ENCODE measurements around the gene RABEPK.

DNA sequence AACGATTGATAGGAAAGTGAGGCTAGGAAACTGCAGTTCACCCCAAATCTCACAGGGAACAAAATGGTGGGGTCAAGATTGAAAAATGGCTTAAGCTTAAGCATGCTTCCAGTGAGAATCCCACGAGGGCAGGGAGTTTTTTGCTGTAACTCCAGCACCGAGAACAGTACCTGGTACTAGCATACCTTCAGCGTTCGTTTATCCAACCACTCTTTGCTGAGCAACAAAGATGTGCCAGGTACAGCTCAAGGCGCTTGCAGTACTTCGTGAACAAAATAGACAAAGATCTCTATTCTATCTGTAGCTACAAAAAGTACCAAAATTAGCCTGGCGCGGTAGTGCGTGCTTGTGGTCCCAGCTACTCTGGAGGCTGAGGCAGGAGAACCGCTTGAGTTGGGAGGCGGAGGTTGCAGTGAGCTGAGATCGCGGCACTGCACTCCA is 10.0 kb upstream of the RABEPK start:
- no peak for TF ChIP-seq POLR2A (IDR thresholded peaks at IDR 0.05; ENCODE audit: low read depth, low read length)
- TF ChIP-seq, protein P1, sequence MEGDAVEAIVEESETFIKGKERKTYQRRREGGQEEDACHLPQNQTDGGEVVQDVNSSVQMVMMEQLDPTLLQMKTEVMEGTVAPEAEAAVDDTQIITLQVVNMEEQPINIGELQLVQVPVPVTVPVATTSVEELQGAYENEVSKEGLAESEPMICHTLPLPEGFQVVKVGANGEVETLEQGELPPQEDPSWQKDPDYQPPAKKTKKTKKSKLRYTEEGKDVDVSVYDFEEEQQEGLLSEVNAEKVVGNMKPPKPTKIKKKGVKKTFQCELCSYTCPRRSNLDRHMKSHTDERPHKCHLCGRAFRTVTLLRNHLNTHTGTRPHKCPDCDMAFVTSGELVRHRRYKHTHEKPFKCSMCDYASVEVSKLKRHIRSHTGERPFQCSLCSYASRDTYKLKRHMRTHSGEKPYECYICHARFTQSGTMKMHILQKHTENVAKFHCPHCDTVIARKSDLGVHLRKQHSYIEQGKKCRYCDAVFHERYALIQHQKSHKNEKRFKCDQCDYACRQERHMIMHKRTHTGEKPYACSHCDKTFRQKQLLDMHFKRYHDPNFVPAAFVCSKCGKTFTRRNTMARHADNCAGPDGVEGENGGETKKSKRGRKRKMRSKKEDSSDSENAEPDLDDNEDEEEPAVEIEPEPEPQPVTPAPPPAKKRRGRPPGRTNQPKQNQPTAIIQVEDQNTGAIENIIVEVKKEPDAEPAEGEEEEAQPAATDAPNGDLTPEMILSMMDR (conservative IDR thresholded peaks at IDR 0.05; ENCODE audit: low read depth, low read length), result no peak
- TF ChIP-seq, protein P2, sequence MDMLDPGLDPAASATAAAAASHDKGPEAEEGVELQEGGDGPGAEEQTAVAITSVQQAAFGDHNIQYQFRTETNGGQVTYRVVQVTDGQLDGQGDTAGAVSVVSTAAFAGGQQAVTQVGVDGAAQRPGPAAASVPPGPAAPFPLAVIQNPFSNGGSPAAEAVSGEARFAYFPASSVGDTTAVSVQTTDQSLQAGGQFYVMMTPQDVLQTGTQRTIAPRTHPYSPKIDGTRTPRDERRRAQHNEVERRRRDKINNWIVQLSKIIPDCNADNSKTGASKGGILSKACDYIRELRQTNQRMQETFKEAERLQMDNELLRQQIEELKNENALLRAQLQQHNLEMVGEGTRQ (IDR thresholded peaks at IDR 0.05; ENCODE audit: low read depth, low read length), result no peak
- TF ChIP-seq MAZ (IDR thresholded peaks at IDR 0.05; ENCODE audit: borderline replicate concordance, low read depth, low read length), result no peak
- no peak for TF ChIP-seq MXI1 (IDR thresholded peaks at IDR 0.05; ENCODE audit: borderline replicate concordance, low read depth, low read length)
- TF ChIP-seq, protein P3, sequence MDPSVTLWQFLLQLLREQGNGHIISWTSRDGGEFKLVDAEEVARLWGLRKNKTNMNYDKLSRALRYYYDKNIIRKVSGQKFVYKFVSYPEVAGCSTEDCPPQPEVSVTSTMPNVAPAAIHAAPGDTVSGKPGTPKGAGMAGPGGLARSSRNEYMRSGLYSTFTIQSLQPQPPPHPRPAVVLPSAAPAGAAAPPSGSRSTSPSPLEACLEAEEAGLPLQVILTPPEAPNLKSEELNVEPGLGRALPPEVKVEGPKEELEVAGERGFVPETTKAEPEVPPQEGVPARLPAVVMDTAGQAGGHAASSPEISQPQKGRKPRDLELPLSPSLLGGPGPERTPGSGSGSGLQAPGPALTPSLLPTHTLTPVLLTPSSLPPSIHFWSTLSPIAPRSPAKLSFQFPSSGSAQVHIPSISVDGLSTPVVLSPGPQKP (IDR thresholded peaks at IDR 0.05; ENCODE audit: borderline replicate concordance, low read depth, low read length), result no peak
- TF ChIP-seq RAD21 (IDR thresholded peaks at IDR 0.05; ENCODE audit: low read length), result no peak
- TF ChIP-seq FOS (IDR thresholded peaks at IDR 0.05; ENCODE audit: low read depth, low read length), result no peak
- TF ChIP-seq CHD1 (IDR thresholded peaks at IDR 0.05; ENCODE audit: low read depth, low read length), result no peak
- TF ChIP-seq RCOR1 (IDR thresholded peaks at IDR 0.05; ENCODE audit: insufficient replicate concordance, low read length), result no peak
- no peak for TF ChIP-seq CEBPB (IDR thresholded peaks at IDR 0.05; ENCODE audit: low read depth, low read length)
